ENCODE data around the gene CDHR3. TPM values are rescaled to one million over a fixed set of nuclear protein-coding genes. Genes with fewer than 3 reads are reported as not detected.

The CDHR3 gene
- total RNA-seq, 4 donors from 2014 or later = 20.6 to 82.5 (median 49.7) TPM

- no peak for TF ChIP-seq POLR2A (IDR thresholded peaks at IDR 0.05)
- TF ChIP-seq CTCF (IDR thresholded peaks at IDR 0.05) = no peak
- Histone ChIP-seq H3K4me3 (no peak overlapping the region), H3K27ac (no peak overlapping the region), H3K9me3 (no peaks in the 10 kb centered on the region), H3K36me3 (no peaks in the 10 kb centered on the region), H3K27me3 (no peaks in the 10 kb centered on the region), H3K4me1 (no peaks in the 10 kb centered on the region)
- DNase-seq = no peak
Measured at GRCh38 chr7:106031300-106032035, 68.4 kb downstream of the CDHR3 start.

GRCh38 chr7:106032295-106032694 lies 69.2 kb downstream of the CDHR3 start:
- TF ChIP-seq CTCF (IDR thresholded peaks at IDR 0.05) (no peak), POLR2A (IDR thresholded peaks at IDR 0.05) (no peak)
- Histone ChIP-seq H3K4me3 (no peak overlapping the region), H3K27me3 (no peaks in the 10 kb centered on the region), H3K36me3 (no peaks in the 10 kb centered on the region), H3K4me1 (no peaks in the 10 kb centered on the region), H3K9me3 (no peaks in the 10 kb centered on the region), H3K27ac (no peak overlapping the region)
- DNase-seq = no peak

- H3K27ac ChIP-seq = no peak overlapping the region
- no peak overlapping the region for H3K4me3 ChIP-seq
- H3K27me3 ChIP-seq = no peaks in the 10 kb centered on the region
- H3K9me3 ChIP-seq = no peaks in the 10 kb centered on the region
- H3K4me1 ChIP-seq = no peaks in the 10 kb centered on the region
- no peaks in the 10 kb centered on the region for H3K36me3 ChIP-seq
- no peak for DNase-seq
- TF ChIP-seq POLR2A (IDR thresholded peaks at IDR 0.05) (no peak), CTCF (IDR thresholded peaks at IDR 0.05) (no peak)
Measured at GRCh38 chr7:106033735-106034134, 70.7 kb downstream of the CDHR3 start.

GRCh38 chr7:106034383-106034782 lies 71.3 kb downstream of the CDHR3 start:
- no peaks in the 10 kb centered on the region for H3K36me3 ChIP-seq
- no peak for TF ChIP-seq CTCF (IDR thresholded peaks at IDR 0.05)
- no peak for TF ChIP-seq POLR2A (IDR thresholded peaks at IDR 0.05)
- H3K4me1 ChIP-seq = no peaks in the 10 kb centered on the region
- no peaks in the 10 kb centered on the region for H3K9me3 ChIP-seq
- no peak overlapping the region for H3K27ac ChIP-seq
- H3K4me3 ChIP-seq = no peak overlapping the region
- DNase-seq = no peak
- H3K27me3 ChIP-seq = no peaks in the 10 kb centered on the region

- TF ChIP-seq POLR2A (IDR thresholded peaks at IDR 0.05) = no peak
- TF ChIP-seq CTCF (IDR thresholded peaks at IDR 0.05) = no peak
- DNase-seq = no peak
- no peak overlapping the region for H3K4me3 ChIP-seq
- H3K36me3 ChIP-seq = no peaks in the 10 kb centered on the region
- no peaks in the 10 kb centered on the region for H3K27me3 ChIP-seq
- no peak overlapping the region for H3K27ac ChIP-seq
- no peaks in the 10 kb centered on the region for H3K4me1 ChIP-seq
- H3K9me3 ChIP-seq = no peaks in the 10 kb centered on the region
Measured at GRCh38 chr7:106035568-106035967, 72.5 kb downstream of the CDHR3 start.
